Nephron progenitor cell (in vitro differentiated cells): Measurements from ENCODE around the gene SYF2.

Experiments used
- DNase-seq: peaks from one replicate; pipeline ENCODE4 v3.0.0; 2021
- H3K27ac Mint-ChIP-seq: 2 replicates; pipeline ENCODE4 v1.8.0; 2021; ENCODE audit warnings: mild to moderate bottlenecking, moderate library complexity, mixed read lengths
- H3K27me3 Mint-ChIP-seq: 2 replicates; pipeline ENCODE4 v1.8.0; 2021; ENCODE audit warnings: mild to moderate bottlenecking, low read depth, mixed read lengths; ENCODE audit not compliant: poor library complexity
- H3K36me3 Mint-ChIP-seq: 2 replicates; pipeline ENCODE4 v1.8.0; 2021; ENCODE audit warnings: low read depth, mixed read lengths
- H3K4me1 Mint-ChIP-seq: 2 replicates; pipeline ENCODE4 v1.8.0; 2021; ENCODE audit warnings: mixed read lengths
- H3K4me3 Mint-ChIP-seq: 2 replicates; pipeline ENCODE4 v1.8.0; 2021; ENCODE audit warnings: mild to moderate bottlenecking, moderate library complexity, mixed read lengths
- H3K9me3 Mint-ChIP-seq: 2 replicates; pipeline ENCODE4 v1.8.0; 2021; ENCODE audit warnings: mild to moderate bottlenecking, moderate library complexity, mixed read lengths
- CTCF ChIP-seq: fragments of 200-600 bp; sonication (generic); IDR thresholded peaks from 2 replicates; pipeline ENCODE4 v1.5.0; 2021; ENCODE audit warnings: antibody characterized with exemption

SYF2 gene

GRCh38 chr1:25247024-25247828 is 14.9 kb upstream of the SYF2 start, which contains the start of gene RSRP1:
Gene RSRP1, minus strand, starts transcription at chr1:25247454. Its CDS starts 491 bp downstream, at chr1:25246963.
- H3K4me1 Mint-ChIP-seq = peaks cover 31% of the 10 kb centered on the region
- H3K9me3 Mint-ChIP-seq = no peaks in the 10 kb centered on the region
- no peak for TF ChIP-seq CTCF
- H3K27me3 Mint-ChIP-seq = peaks cover 7% of the 10 kb centered on the region
- DNase-seq = peak; percentile 99
- H3K4me3 Mint-ChIP-seq = peak within 1 kb of the TSS; percentile 95
- peaks cover 30% of the 10 kb centered on the region for H3K36me3 Mint-ChIP-seq
- peak within 1 kb of the TSS; percentile 99 for H3K27ac Mint-ChIP-seq

GRCh38 chr1:25246600-25247023 is 14.3 kb upstream of the SYF2 start:
- peaks cover 2% of the 10 kb centered on the region for H3K27me3 Mint-ChIP-seq
- no peak for TF ChIP-seq CTCF
- H3K9me3 Mint-ChIP-seq = no peaks in the 10 kb centered on the region
- H3K36me3 Mint-ChIP-seq = peaks cover 35% of the 10 kb centered on the region
- H3K4me3 Mint-ChIP-seq = peak overlapping the region; percentile 95
- H3K4me1 Mint-ChIP-seq = peaks cover 31% of the 10 kb centered on the region
- peak overlapping the region; percentile 95 for H3K27ac Mint-ChIP-seq
- peak; percentile 57 for DNase-seq

GRCh38 chr1:25245809-25246599 is 13.7 kb upstream of the SYF2 start:
- peaks cover 35% of the 10 kb centered on the region for H3K36me3 Mint-ChIP-seq
- no peak for DNase-seq
- no peak for TF ChIP-seq CTCF

GRCh38 chr1:25245393-25245792 is 13.1 kb upstream of the SYF2 start:
- DNase-seq = no peak

More at GRCh38 chr1:25245809-25246599, 13.7 kb upstream of the SYF2 start:
- Mint-ChIP-seq H3K9me3 (no peaks in the 10 kb centered on the region), H3K4me1 (peaks cover 31% of the 10 kb centered on the region), H3K4me3 (peak overlapping the region; percentile 95), H3K27ac (peak overlapping the region; percentile 66), H3K27me3 (peaks cover 2% of the 10 kb centered on the region)

GRCh38 chr1:25243907-25244306 is 11.6 kb upstream of the SYF2 start:
- TF ChIP-seq CTCF = no peak
- peaks cover 35% of the 10 kb centered on the region for H3K36me3 Mint-ChIP-seq
- H3K27me3 Mint-ChIP-seq = peaks cover 2% of the 10 kb centered on the region
- peaks cover 49% of the 10 kb centered on the region for H3K4me1 Mint-ChIP-seq
- no peaks in the 10 kb centered on the region for H3K9me3 Mint-ChIP-seq
- no peak overlapping the region for H3K27ac Mint-ChIP-seq
- no peak for DNase-seq
- no peak overlapping the region for H3K4me3 Mint-ChIP-seq

More at GRCh38 chr1:25245393-25245792, 13.1 kb upstream of the SYF2 start:
- H3K36me3 Mint-ChIP-seq = peaks cover 35% of the 10 kb centered on the region
- H3K9me3 Mint-ChIP-seq = no peaks in the 10 kb centered on the region
- no peak for TF ChIP-seq CTCF
- peak overlapping the region; percentile 95 for H3K4me3 Mint-ChIP-seq
- peaks cover 37% of the 10 kb centered on the region for H3K4me1 Mint-ChIP-seq
- H3K27me3 Mint-ChIP-seq = peaks cover 2% of the 10 kb centered on the region
- no peak overlapping the region for H3K27ac Mint-ChIP-seq
